H9 (cell line): ENCODE results near the gene PPP1CA. TPM values are rescaled to one million over a fixed set of nuclear protein-coding genes. Genes with fewer than 3 reads are reported as not detected.

Source experiments
- DNase-seq: peaks from one replicate; pipeline ENCODE4 v3.0.0-alpha.2; 2017
- H2AFZ ChIP-seq: one replicate; pipeline ENCODE4 v1.6.1; 2013; ENCODE audit warnings: mild to moderate bottlenecking, low read length, control low read depth, moderate library complexity
- H2AK5ac ChIP-seq: 2 replicates; pipeline ENCODE4 v1.6.1; 2013; ENCODE audit warnings: low read length, control low read depth, mixed read lengths; ENCODE audit not compliant: insufficient read length
- H2BK120ac ChIP-seq: one replicate; pipeline ENCODE4 v1.6.1; 2013; ENCODE audit warnings: low read depth, mild to moderate bottlenecking, low read length, control low read depth, inconsistent platforms; ENCODE audit not compliant: poor library complexity, severe bottlenecking
- H2BK12ac ChIP-seq: 2 replicates; pipeline ENCODE4 v1.6.1; 2013; ENCODE audit warnings: low read length, control low read depth, mixed read lengths, low read depth; ENCODE audit not compliant: insufficient read length
- H2BK15ac ChIP-seq: 2 replicates; pipeline ENCODE4 v1.6.1; 2013; ENCODE audit warnings: low read depth, low read length, control low read depth
- H2BK20ac ChIP-seq: one replicate; pipeline ENCODE4 v1.6.1; 2013; ENCODE audit warnings: low read depth, mild to moderate bottlenecking, low read length, control low read depth, inconsistent platforms; ENCODE audit not compliant: poor library complexity, severe bottlenecking
- H2BK5ac ChIP-seq: 2 replicates; pipeline ENCODE4 v1.6.1; 2013; ENCODE audit warnings: low read length, control low read depth, mixed read lengths; ENCODE audit not compliant: insufficient read length
- H3K14ac ChIP-seq: 2 replicates; pipeline ENCODE4 v1.6.1; 2013; ENCODE audit warnings: low read length, control low read depth; ENCODE audit not compliant: insufficient read depth
- H3K18ac ChIP-seq: 2 replicates; pipeline ENCODE4 v1.6.1; 2013; ENCODE audit warnings: low read depth, mild to moderate bottlenecking, mixed read lengths, low read length, control low read depth; ENCODE audit not compliant: insufficient read length
- H3K23ac ChIP-seq: 2 replicates; pipeline ENCODE4 v1.6.1; 2013; ENCODE audit warnings: low read length, control low read depth, mixed read lengths, low read depth; ENCODE audit not compliant: insufficient read length
- H3K23me2 ChIP-seq: 2 replicates; pipeline ENCODE4 v1.6.1; 2013; ENCODE audit warnings: low read depth, mild to moderate bottlenecking, mixed read lengths, low read length, control low read depth; ENCODE audit not compliant: insufficient read length, poor library complexity, severe bottlenecking
- H3K27ac ChIP-seq: 2 replicates; pipeline ENCODE4 v1.5.1; 2013; ENCODE audit warnings: low read length, control low read depth, mixed read lengths, low read depth; ENCODE audit not compliant: insufficient read length
- H3K27me3 ChIP-seq: 2 replicates; pipeline ENCODE4 v1.6.1; 2013; ENCODE audit warnings: low read length, control low read depth, inconsistent platforms; ENCODE audit not compliant: insufficient read depth
- H3K4ac ChIP-seq: 2 replicates; pipeline ENCODE4 v1.6.1; 2013; ENCODE audit warnings: low read depth, mild to moderate bottlenecking, control low read depth, inconsistent platforms, low read length, moderate library complexity
- H3K4me1 ChIP-seq: 2 replicates; pipeline ENCODE4 v1.6.1; 2013; ENCODE audit warnings: low read length, control low read depth, inconsistent platforms; ENCODE audit not compliant: insufficient read depth
- H3K4me2 ChIP-seq: 2 replicates; pipeline ENCODE4 v1.6.1; 2013; ENCODE audit warnings: low read length, control low read depth, mixed read lengths; ENCODE audit not compliant: insufficient read length, insufficient read depth
- H3K56ac ChIP-seq: 2 replicates; pipeline ENCODE4 v1.6.1; 2013; ENCODE audit warnings: low read depth, mild to moderate bottlenecking, mixed read lengths, low read length, control low read depth; ENCODE audit not compliant: insufficient read length
- H3K79me1 ChIP-seq: 2 replicates; pipeline ENCODE4 v1.6.1; 2013; ENCODE audit warnings: low read depth, mild to moderate bottlenecking, moderate library complexity, low read length, control low read depth, inconsistent platforms; ENCODE audit not compliant: insufficient read depth, poor library complexity, severe bottlenecking
- H3K79me2 ChIP-seq: 2 replicates; pipeline ENCODE4 v1.6.1; 2013; ENCODE audit warnings: low read length, control low read depth, inconsistent platforms; ENCODE audit not compliant: insufficient read depth
- H3K9ac ChIP-seq: 2 replicates; pipeline ENCODE4 v1.6.1; 2013; ENCODE audit warnings: low read length, control low read depth, mixed read lengths; ENCODE audit not compliant: insufficient read length; ENCODE audit errors: extremely low read depth
- H3K9me3 ChIP-seq: one replicate; pipeline ENCODE4 v1.6.1; 2013; ENCODE audit warnings: low read depth, low read length, inconsistent platforms; ENCODE audit not compliant: control insufficient read depth
- H3T11ph ChIP-seq: one replicate; pipeline ENCODE4 v1.6.1; 2013; ENCODE audit warnings: mild to moderate bottlenecking, low read length, control low read depth, inconsistent platforms
- H4K20me1 ChIP-seq: one replicate; pipeline ENCODE4 v1.6.1; 2013; ENCODE audit not compliant: control insufficient read depth, insufficient read length, insufficient read depth
- H4K5ac ChIP-seq: 2 replicates; pipeline ENCODE4 v1.6.1; 2013; ENCODE audit warnings: low read depth, mild to moderate bottlenecking, mixed read lengths, low read length, control low read depth; ENCODE audit not compliant: insufficient read length
- H4K8ac ChIP-seq: replicated peaks from 2 replicates; pipeline ENCODE4 v1.6.1; 2013; ENCODE audit warnings: low read length, control low read depth, mixed read lengths, low read depth; ENCODE audit not compliant: insufficient read length
- H4K91ac ChIP-seq: 2 replicates; pipeline ENCODE4 v1.6.1; 2013; ENCODE audit warnings: low read depth, mild to moderate bottlenecking, moderate library complexity, mixed read lengths, low read length, control low read depth; ENCODE audit not compliant: insufficient read length
- H3K27ac Mint-ChIP-seq, 3 experiments: 2 replicates in 2 of 3; 3 replicates in 1 of 3; pipeline ENCODE4 v1.8.0; 2020 to 2021; ENCODE audit warnings: mixed read lengths in 3 of 3, mild to moderate bottlenecking in 1 of 3, moderate library complexity in 1 of 3
- H3K27me3 Mint-ChIP-seq: 2 replicates; pipeline ENCODE4 v1.8.0; 2021; ENCODE audit warnings: low read depth, mild to moderate bottlenecking, moderate library complexity, mixed read lengths
- H3K36me3 Mint-ChIP-seq, 3 experiments: 2 replicates in 2 of 3; 3 replicates in 1 of 3; pipeline ENCODE4 v1.8.0; 2020 to 2021; ENCODE audit warnings: low read depth in 3 of 3, mixed read lengths in 3 of 3; ENCODE audit not compliant: insufficient read depth in 1 of 3
- H3K4me1 Mint-ChIP-seq, 2 experiments: 2 replicates each; pipeline ENCODE4 v1.8.0; 2020; ENCODE audit warnings: mixed read lengths in 2 of 2
- H3K4me3 Mint-ChIP-seq, 2 experiments: 2 replicates in 1 of 2; 3 replicates in 1 of 2; pipeline ENCODE4 v1.8.0; 2020 to 2021; ENCODE audit warnings: mild to moderate bottlenecking in 2 of 2, mixed read lengths in 2 of 2, moderate library complexity in 1 of 2
- H3K9me3 Mint-ChIP-seq, 2 experiments: 2 replicates in 1 of 2; 3 replicates in 1 of 2; pipeline ENCODE4 v1.8.0; 2020; ENCODE audit warnings: mild to moderate bottlenecking in 2 of 2, mixed read lengths in 2 of 2, moderate library complexity in 1 of 2
- WGBS: extraction: QIAGEN DNeasy Blood & Tissue Kit; methylation state at CpG from one replicate; pipeline ENCODE4 v1.1.7; 2013; ENCODE audit warnings: missing lambda C conversion rate, low lambda C conversion rate, mixed read lengths; ENCODE audit not compliant: insufficient read length; ENCODE audit errors: extremely low coverage; 5-methylcytosine and 5-hydroxymethylcytosine counted together
- total RNA-seq: library from RNA; stranded (reverse); gene quantifications from 2 replicates; pipeline ENCODE4 v1.2.1, GENCODE V29; 2021
- TF ChIP-seq, protein P1 (sequence below): fragments of 200-600 bp; sonication (generic); conservative IDR thresholded peaks from 3 replicates; pipeline ENCODE4 v1.8.0; 2021; ENCODE audit warnings: antibody characterized with exemption, mild to moderate bottlenecking

PPP1CA gene
- total RNA-seq, 1 experiment from 2014 or later: 205 TPM

DNA sequence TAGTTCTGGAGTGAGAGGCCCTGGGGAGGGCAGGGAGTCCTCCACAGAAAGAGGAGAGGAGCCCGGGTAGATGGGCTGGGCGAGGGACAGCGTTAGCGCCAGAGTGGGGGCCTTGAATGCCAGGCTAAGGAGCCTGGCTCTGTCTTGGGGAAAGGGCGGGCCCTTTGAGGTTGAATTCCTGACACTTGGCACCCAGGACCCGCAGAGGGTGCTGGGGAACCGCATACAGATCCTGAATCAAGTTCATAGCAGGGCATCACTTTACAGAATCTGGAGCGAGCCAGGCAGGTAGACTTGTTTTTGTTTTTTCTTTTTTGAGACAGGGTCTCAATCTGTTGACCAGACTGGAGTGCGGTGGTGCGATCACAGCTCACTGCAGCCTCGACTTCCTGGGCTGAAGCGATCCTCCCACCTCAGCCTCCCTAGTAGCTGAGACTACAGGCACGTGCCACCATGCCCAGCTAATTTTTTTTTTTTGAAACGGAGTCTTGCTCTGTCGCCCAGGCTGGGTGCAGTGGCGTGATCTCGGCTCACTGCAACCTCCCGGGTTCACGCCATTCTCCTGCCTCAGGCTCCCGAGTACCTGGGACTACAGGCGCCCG is 19.9 kb upstream of the PPP1CA start:
- Histone ChIP-seq H3K79me1 (no peaks in the 10 kb centered on the region), H2BK120ac (no peak overlapping the region), H3K23me2 (no peaks in the 10 kb centered on the region), H2BK12ac (no peak overlapping the region), H2BK5ac (no peak overlapping the region), H3K4me1 (no peaks in the 10 kb centered on the region), H3K27ac (no peak overlapping the region), H3K56ac (no peak overlapping the region), H3K9me3 (no peaks in the 10 kb centered on the region), H3K18ac (no peak overlapping the region), H3K23ac (no peak overlapping the region), H2AFZ (no peak overlapping the region), H2BK15ac (no peak overlapping the region), H3K4ac (no peak overlapping the region), H3K79me2 (no peaks in the 10 kb centered on the region), H4K5ac (no peak overlapping the region), H4K91ac (no peak overlapping the region), H3K4me2 (no peak overlapping the region), H3K14ac (no peak overlapping the region), H3K9ac (no peak overlapping the region), H2BK20ac (no peak overlapping the region), H3K27me3 (no peaks in the 10 kb centered on the region), H4K8ac (no peak overlapping the region), H4K20me1 (no peaks in the 10 kb centered on the region), H2AK5ac (no peak overlapping the region), H3T11ph (no peak overlapping the region)
- Mint-ChIP-seq H3K4me3 (peak overlapping the region; percentile 55 to 76), H3K36me3 (peaks cover 0 to 1% (median 0%) of the 10 kb centered on the region in 3 experiments; a peak in 1 of 7 replicates), H3K4me1 (peaks cover 21 to 25% of the 10 kb centered on the region in 2 experiments), H3K27ac (peak overlapping the region in 2 of 3 experiments; percentile 77 to 83; a peak in 2 of 7 replicates), H3K27me3 (peaks cover 14% of the 10 kb centered on the region), H3K9me3 (no peaks in the 10 kb centered on the region)
- TF ChIP-seq, protein P1, sequence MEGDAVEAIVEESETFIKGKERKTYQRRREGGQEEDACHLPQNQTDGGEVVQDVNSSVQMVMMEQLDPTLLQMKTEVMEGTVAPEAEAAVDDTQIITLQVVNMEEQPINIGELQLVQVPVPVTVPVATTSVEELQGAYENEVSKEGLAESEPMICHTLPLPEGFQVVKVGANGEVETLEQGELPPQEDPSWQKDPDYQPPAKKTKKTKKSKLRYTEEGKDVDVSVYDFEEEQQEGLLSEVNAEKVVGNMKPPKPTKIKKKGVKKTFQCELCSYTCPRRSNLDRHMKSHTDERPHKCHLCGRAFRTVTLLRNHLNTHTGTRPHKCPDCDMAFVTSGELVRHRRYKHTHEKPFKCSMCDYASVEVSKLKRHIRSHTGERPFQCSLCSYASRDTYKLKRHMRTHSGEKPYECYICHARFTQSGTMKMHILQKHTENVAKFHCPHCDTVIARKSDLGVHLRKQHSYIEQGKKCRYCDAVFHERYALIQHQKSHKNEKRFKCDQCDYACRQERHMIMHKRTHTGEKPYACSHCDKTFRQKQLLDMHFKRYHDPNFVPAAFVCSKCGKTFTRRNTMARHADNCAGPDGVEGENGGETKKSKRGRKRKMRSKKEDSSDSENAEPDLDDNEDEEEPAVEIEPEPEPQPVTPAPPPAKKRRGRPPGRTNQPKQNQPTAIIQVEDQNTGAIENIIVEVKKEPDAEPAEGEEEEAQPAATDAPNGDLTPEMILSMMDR: 0 out of 3 replicates have a peak, but pooled peaks have one; percentile 9
- no peak for DNase-seq
- no CpG with 5 or more reads among the region's 22 CpGs for WGBS
